Neural cell (in vitro differentiated cells): ENCODE results near the gene COL5A1. TPM values are rescaled to one million over a fixed set of nuclear protein-coding genes. Genes with fewer than 3 reads are reported as not detected.

Experiments used
- H2AFZ ChIP-seq: fragments of 200-600, 300-800 bp; sonication (generic), shearing (Covaris generic); 2 replicates; pipeline ENCODE4 v1.6.0; 2014; ENCODE audit warnings: low read depth, mild to moderate bottlenecking, antibody characterized with exemption, low read length, moderate library complexity
- H3F3A ChIP-seq: fragments of 200-600 bp; shearing (Covaris generic); 2 replicates; pipeline ENCODE4 v1.6.1; 2016; ENCODE audit warnings: mild to moderate bottlenecking, moderate library complexity, mixed read lengths, antibody characterized with exemption, low read length; ENCODE audit not compliant: insufficient read depth, poor library complexity, severe bottlenecking
- H3K27ac ChIP-seq: fragments of 200-600, 300-800 bp; sonication (generic), shearing (Covaris generic); 2 replicates; pipeline ENCODE4 v1.5.1; 2014; ENCODE audit warnings: mild to moderate bottlenecking, low read length, moderate library complexity
- H3K27me3 ChIP-seq: fragments of 300-800, 200-600 bp; sonication (generic), shearing (Covaris generic); 2 replicates; pipeline ENCODE4 v1.6.0; 2014; ENCODE audit warnings: mild to moderate bottlenecking, low read depth, low read length, moderate library complexity; ENCODE audit not compliant: insufficient read depth
- H3K36me3 ChIP-seq: fragments of 300-800, 200-600 bp; sonication (generic), shearing (Covaris generic); 2 replicates; pipeline ENCODE4 v1.5.1; 2014; ENCODE audit warnings: mild to moderate bottlenecking, antibody characterized with exemption, low read length, moderate library complexity; ENCODE audit not compliant: insufficient read depth
- H3K4me2 ChIP-seq: fragments of 300-800, 200-600 bp; sonication (generic), shearing (Covaris generic); 2 replicates; pipeline ENCODE4 v1.6.0; 2014; ENCODE audit warnings: mild to moderate bottlenecking, low read length
- H3K4me3 ChIP-seq: fragments of 300-800, 200-600 bp; sonication (generic), shearing (Covaris generic); 2 replicates; pipeline ENCODE4 v1.5.1; 2014; ENCODE audit warnings: mild to moderate bottlenecking, low read length, moderate library complexity
- H3K79me2 ChIP-seq: fragments of 200-600 bp; shearing (Covaris generic); replicated peaks from 2 replicates; pipeline ENCODE4 v1.6.0; 2014; ENCODE audit warnings: mild to moderate bottlenecking, low read length, moderate library complexity; ENCODE audit not compliant: insufficient read depth
- H3K9ac ChIP-seq: fragments of 300-800, 200-600 bp; sonication (generic), shearing (Covaris generic); 2 replicates; pipeline ENCODE4 v1.6.1; 2016; ENCODE audit warnings: mild to moderate bottlenecking, low read length, mixed read lengths
- H3K9me2 ChIP-seq: fragments of 200-600 bp; shearing (Covaris generic); 2 replicates; pipeline ENCODE4 v1.6.1; 2016; ENCODE audit warnings: mild to moderate bottlenecking, low read length, mixed read lengths; ENCODE audit not compliant: insufficient read depth
- H3K9me3 ChIP-seq: fragments of 200-600, 300-800 bp; sonication (generic), shearing (Covaris generic); 2 replicates; pipeline ENCODE4 v1.6.1; 2016; ENCODE audit warnings: mild to moderate bottlenecking, mixed run types, low read length, moderate library complexity, mixed read lengths
- H4K20me1 ChIP-seq: fragments of 200-600 bp; shearing (Covaris generic); 2 replicates; pipeline ENCODE4 v1.6.1; 2016; ENCODE audit warnings: mild to moderate bottlenecking, mixed run types; ENCODE audit not compliant: insufficient read depth
- CTCF ChIP-seq: fragments of 450-650 bp; IDR thresholded peaks from 2 replicates; pipeline ENCODE4 v1.5.1; 2014; ENCODE audit warnings: antibody characterized with exemption, mild to moderate bottlenecking, moderate library complexity; ENCODE audit not compliant: poor library complexity, severe bottlenecking
- EP300 ChIP-seq: fragments of 450-650 bp; conservative IDR thresholded peaks from 2 replicates; pipeline ENCODE4 v1.6.1; 2014; ENCODE audit warnings: antibody characterized with exemption, mild to moderate bottlenecking, moderate library complexity; ENCODE audit not compliant: poor library complexity, severe bottlenecking
- EZH2 ChIP-seq: fragments of 200-600, 300-800 bp; shearing (Covaris generic), sonication (generic); IDR thresholded peaks from 2 replicates; pipeline ENCODE4 v1.6.1; 2014; ENCODE audit warnings: antibody characterized with exemption, low read length, borderline replicate concordance, mild to moderate bottlenecking; ENCODE audit not compliant: insufficient read depth, poor library complexity, severe bottlenecking
- MXI1 ChIP-seq: fragments of 450-650 bp; conservative IDR thresholded peaks from 2 replicates; pipeline ENCODE4 v1.6.1; 2014; ENCODE audit warnings: antibody characterized with exemption, mild to moderate bottlenecking; ENCODE audit not compliant: poor library complexity, severe bottlenecking
- POLR2AphosphoS5 ChIP-seq: IDR thresholded peaks from 2 replicates; pipeline ENCODE4 v1.6.1; 2012
- RAD21 ChIP-seq: fragments of 450-650 bp; conservative IDR thresholded peaks from 2 replicates; pipeline ENCODE4 v1.6.1; 2014; ENCODE audit warnings: antibody characterized with exemption, mild to moderate bottlenecking, moderate library complexity
- REST ChIP-seq: IDR thresholded peaks from 2 replicates; pipeline ENCODE4 v1.6.1; 2012; ENCODE audit warnings: borderline replicate concordance
- SMC3 ChIP-seq: fragments of 450-650 bp; conservative IDR thresholded peaks from 2 replicates; pipeline ENCODE4 v1.6.1; 2014; ENCODE audit warnings: antibody characterized with exemption, mild to moderate bottlenecking, moderate library complexity; ENCODE audit not compliant: poor library complexity
- TAF1 ChIP-seq: IDR thresholded peaks from 2 replicates; pipeline ENCODE4 v1.6.1; 2012; ENCODE audit warnings: low read depth
- polyA plus RNA-seq: library from polyadenylated mRNA; depleted of rRNA; stranded (reverse); fragments of >200 nt; gene quantifications from 2 replicates; pipeline ENCODE4 v1.2.3, GENCODE V29; 2014

COL5A1 gene
- polyA plus RNA-seq, 1 donor from 2014 or later = not detected

- Histone ChIP-seq H3K27me3 (no peaks in the 10 kb centered on the region), H2AFZ (no peak overlapping the region), H3K79me2 (no peaks in the 10 kb centered on the region), H3K9me3 (no peaks in the 10 kb centered on the region), H3K4me3 (no peak overlapping the region), H3K9me2 (no peaks in the 10 kb centered on the region), H3K4me2 (no peak overlapping the region), H3F3A (no peaks in the 10 kb centered on the region), H3K27ac (no peak overlapping the region), H3K36me3 (no peaks in the 10 kb centered on the region), H3K9ac (no peak overlapping the region), H4K20me1 (no peaks in the 10 kb centered on the region)
- TF ChIP-seq SMC3 (no peak), POLR2AphosphoS5 (no peak), RAD21 (no peak), CTCF (no peak), REST (no peak), EP300 (no peak), TAF1 (no peak), MXI1 (no peak), EZH2 (no peak)
Measured at GRCh38 chr9:134626571-134627416, 14.8 kb upstream of the COL5A1 start.

GRCh38 chr9:134627417-134628353, 13.9 kb upstream of the COL5A1 start:
- H4K20me1 ChIP-seq = no peaks in the 10 kb centered on the region
- no peaks in the 10 kb centered on the region for H3K27me3 ChIP-seq
- H3K4me2 ChIP-seq = no peak overlapping the region
- no peaks in the 10 kb centered on the region for H3K9me2 ChIP-seq
- TF ChIP-seq TAF1 = no peak
- no peak for TF ChIP-seq EZH2
- TF ChIP-seq RAD21 = no peak
- no peak overlapping the region for H3K9ac ChIP-seq
- no peak overlapping the region for H2AFZ ChIP-seq
- no peaks in the 10 kb centered on the region for H3K36me3 ChIP-seq
- no peaks in the 10 kb centered on the region for H3K79me2 ChIP-seq
- no peaks in the 10 kb centered on the region for H3K9me3 ChIP-seq
- H3K27ac ChIP-seq = no peak overlapping the region
- H3K4me3 ChIP-seq = no peak overlapping the region
- no peaks in the 10 kb centered on the region for H3F3A ChIP-seq
